Retina (tissue), 1 donor: Measurements from ENCODE around the gene DLL4.
A peak's percentile ranks its signal among the peaks of the same experiment; 100 is the strongest.
"Not testable (repeated sequence)": the region's sequence is repeated elsewhere in the genome, so short reads cannot be mapped to it uniquely, and the experiment has no call there.

ENCODE experiments used
- DNase-seq: peaks from one replicate; pipeline ENCODE4 v3.0.0-alpha.2; 2016

DLL4 gene

GRCh38 chr15:40961740-40962139, 32.6 kb downstream of the DLL4 start:
- not testable (repeated sequence) for DNase-seq

- DNase-seq = not testable (repeated sequence)
Measured at GRCh38 chr15:40962317-40962716, 33.2 kb downstream of the DLL4 start.

DNA sequence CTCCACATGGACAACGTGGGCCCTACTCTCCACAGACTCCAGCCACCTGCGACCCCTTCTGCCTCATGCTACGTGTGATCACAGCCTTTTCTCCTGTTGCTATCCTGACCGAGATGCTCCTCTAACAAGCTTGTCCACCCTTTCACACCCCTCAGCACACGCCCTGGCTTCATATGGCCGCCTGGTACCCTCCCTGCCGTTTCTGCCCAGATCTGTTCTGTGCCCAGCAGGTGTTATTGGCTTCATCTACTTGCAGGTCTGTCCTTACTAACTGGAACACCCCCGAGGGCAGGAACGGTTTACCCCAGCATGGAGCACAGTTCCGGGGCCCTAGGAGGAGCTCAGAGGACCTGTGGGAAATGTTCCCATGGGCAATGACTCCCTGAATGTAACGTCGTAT, 34.1 kb downstream of the DLL4 start:
- DNase-seq = no peak

GRCh38 chr15:40964006-40964405, 34.9 kb downstream of the DLL4 start:
- DNase-seq = no peak

DNA sequence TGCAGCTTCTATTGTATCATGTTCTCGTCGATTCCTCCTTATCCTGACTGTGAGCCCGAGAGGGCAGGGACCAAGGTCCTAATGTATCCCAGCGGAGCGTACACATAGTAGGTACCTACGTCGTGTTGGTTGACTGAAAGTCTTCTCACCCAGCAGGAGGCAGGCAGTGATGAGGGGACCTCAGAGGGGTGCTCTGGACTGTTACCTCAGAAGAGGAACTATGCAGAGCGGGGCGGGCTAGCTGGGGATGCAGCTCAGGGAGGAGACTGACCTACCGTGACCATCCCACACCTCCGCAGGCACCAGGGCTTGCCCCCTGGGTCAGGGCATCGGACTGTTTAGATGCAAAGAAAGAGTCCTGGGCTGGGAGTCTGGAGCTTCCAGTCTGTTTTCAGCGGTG, 35.5 kb downstream of the DLL4 start:
- DNase-seq = no peak

GRCh38 chr15:40968290-40969085, 39.3 kb downstream of the DLL4 start:
- DNase-seq = peak; percentile 11

DNA sequence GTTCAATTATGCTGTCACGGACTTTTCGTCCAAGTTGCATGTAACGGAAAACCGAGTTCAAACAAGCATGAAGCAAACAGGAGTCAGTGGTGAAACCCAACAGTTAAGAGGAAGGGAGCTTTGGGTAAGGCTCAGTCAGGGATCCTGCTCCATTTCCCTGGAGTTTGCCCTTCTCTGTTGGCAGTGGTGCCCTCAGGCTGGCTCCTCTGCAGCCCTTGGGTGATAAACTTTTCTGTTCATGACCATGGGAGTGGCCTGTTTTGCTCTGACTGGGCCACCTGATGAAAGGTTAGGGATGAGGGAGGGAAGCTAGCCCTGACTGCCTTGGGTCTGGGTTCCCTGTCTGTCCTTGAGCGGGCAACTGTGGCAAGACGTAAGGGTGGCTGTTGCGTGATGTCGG, 40.2 kb downstream of the DLL4 start:
- DNase-seq = no peak

GRCh38 chr15:40974879-40975278, 45.7 kb downstream of the DLL4 start:
- no peak for DNase-seq

DNA sequence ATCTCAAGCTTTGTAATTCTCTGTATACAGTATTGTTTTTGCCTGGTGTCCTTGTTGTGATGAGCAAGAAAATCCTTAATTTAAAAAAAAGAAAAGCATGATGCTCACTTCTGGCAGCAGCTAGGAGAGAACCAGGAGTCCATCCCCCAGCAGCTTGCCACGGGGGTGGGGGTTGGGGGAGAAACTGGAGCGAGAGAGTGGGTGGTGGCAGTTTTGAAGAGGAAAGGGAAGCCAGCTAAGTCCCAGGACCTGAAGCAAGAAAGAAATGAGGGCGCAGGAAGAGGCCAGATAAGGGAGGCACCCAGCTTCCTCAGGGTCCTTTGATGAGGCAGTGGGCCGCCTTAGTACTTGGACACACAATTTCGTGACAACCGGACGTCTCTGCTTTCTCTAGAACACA, 47.7 kb downstream of the DLL4 start:
- DNase-seq = no peak

DNA sequence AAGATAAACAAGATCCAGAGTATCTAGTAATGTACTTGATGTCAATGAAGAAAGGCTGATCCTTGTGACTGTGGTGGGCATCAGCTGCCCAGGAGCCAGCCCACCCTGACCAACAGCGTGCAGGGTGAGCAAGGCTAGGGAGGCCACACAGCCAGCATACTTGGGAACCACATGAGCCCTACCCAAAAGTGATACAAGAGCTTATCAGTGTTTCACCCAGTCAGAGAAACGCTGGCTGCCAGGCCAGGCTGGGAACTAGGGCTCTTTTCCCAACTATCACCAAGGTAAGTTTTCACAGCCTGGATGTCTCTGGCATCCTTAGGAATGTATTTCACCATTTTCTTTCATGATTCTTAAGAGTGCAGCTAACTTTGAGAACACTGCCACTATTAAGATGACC, 49.0 kb downstream of the DLL4 start:
- no peak for DNase-seq

DNA sequence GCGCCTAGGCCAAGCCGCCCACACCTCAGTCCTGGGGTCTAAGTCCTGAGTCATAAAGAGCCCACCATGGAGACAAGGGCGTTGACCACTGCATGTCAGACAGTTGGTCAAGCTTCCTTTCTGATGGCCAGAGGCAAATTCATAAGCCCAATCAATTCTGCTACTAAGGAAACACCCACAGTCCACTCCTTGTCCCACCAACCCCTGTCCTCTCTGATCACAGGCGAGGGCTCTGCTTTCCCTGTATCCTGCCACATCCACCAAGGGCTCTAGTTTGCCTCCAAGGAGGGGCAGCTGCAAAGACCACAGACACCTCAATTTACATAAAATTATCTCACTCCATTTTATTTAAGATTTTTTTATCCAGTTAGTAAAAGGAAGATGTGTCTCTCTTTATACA, 49.4 kb downstream of the DLL4 start:
- DNase-seq = no peak

DNA sequence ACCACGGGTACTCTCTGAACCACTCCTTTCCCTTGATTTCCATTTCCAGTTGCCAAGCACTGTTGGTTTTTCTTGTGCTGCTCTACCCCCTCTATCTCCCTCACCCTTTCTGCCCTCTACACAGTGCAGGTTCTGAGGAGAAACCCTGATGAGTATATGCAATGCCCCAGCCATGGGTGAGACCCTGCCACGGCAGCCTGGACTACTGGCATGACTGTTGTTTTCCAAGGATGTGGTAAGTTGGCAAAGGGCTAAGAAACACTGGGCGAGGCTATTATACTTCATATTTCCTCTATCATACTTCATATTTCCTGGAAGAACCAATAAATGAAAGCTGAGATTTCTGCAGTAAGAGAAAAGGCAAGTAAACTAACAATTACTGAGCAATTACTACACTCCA, 52.0 kb downstream of the DLL4 start:
- DNase-seq = no peak

GRCh38 chr15:40982855-40983254, 53.7 kb downstream of the DLL4 start:
- no peak for DNase-seq

- no peak for DNase-seq
Measured at GRCh38 chr15:40984406-40984805, 55.3 kb downstream of the DLL4 start.

DNA sequence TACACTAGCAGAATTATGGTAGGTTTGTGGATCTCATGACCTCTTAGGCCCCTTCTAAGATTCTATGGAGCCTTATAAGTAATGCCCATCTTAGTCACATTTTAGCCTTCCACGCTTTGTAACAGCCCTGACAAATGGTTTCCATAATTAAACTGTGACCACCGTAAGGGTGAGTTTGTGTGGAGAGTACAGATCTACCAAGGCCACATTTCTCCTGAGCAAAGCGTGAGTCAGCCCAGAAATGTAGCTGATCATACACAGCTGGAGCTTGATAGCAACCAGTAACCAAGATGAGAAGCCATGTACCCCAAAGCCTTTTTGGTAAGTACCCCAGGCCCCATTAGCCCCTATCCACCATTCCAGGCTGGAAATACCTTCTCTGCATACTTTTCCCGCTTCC, 55.8 kb downstream of the DLL4 start:
- no peak for DNase-seq

- DNase-seq = no peak
Measured at GRCh38 chr15:40985541-40986330, 56.6 kb downstream of the DLL4 start.

DNA sequence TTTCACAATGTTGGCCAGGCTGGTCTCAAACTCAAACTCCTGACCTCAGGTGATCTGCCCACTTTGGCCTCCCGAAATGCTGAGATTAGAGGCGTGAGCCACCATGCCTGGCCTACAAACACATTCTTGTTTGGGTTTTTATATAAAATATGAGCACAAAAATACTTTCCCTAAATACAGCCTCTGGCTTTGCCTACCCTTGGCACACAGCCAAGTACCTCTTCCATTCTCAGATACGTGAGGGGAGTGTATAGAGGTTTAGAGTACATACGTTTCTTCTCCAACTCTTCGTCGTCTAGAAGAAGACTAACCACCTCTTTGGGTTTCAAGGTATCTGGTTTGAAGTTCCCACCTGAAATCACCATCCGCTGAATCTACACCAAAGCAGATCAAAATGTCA, 57.7 kb downstream of the DLL4 start:
- DNase-seq = no peak

- DNase-seq = no peak
Measured at GRCh38 chr15:40988156-40988555, 59.0 kb downstream of the DLL4 start.
